Panc1 (cell line): ENCODE measurements around the gene ZRANB3. TPM values are rescaled to one million over a fixed set of nuclear protein-coding genes. Genes with fewer than 3 reads are reported as not detected.
"Not testable (repeated sequence)": the region's sequence is repeated elsewhere in the genome, so short reads cannot be mapped to it uniquely, and the experiment has no call there.

Experiments
- ATAC-seq: fragments of 200-7000 bp; cut with Tn5 transposase; 2 replicates; pipeline ENCODE4 v1.9.1; 2020; ENCODE audit warnings: mild to moderate bottlenecking, moderate library complexity
- BruUV-seq: library from RNA; stranded (reverse); fragments of 400-500 nt; replicated peaks from 2 replicates; lab custom pipeline; 2021; lab: Mats Ljungman, UMichigan
- CTCF ChIA-PET: fragments of 300-600 bp; sonication (Branson Sonifier 250); formaldehyde crosslinking; loops from one replicate; lab custom pipeline; 2022; ENCODE audit warnings: antibody characterized with exemption; lab: Charles Lee
- POLR2A ChIA-PET: fragments of 300-600 bp; sonication (Branson Sonifier 250); formaldehyde crosslinking; loops from one replicate; lab custom pipeline; 2022; ENCODE audit warnings: antibody characterized with exemption; lab: Charles Lee
- DNase-seq: peaks from one replicate; pipeline ENCODE4 v3.0.0-alpha.2; 2010; ENCODE audit warnings: low read depth, low spot score
- H3K27ac ChIP-seq: 2 replicates; pipeline ENCODE4 v1.5.1; 2011; ENCODE audit warnings: mild to moderate bottlenecking, low read length, inconsistent platforms
- H3K27me3 ChIP-seq: fragments of 200-500 bp; sonication (Bioruptor generic); 2 replicates; pipeline ENCODE4 v1.6.0; 2014; ENCODE audit warnings: low read length, inconsistent platforms; ENCODE audit not compliant: control insufficient read depth, insufficient read depth
- H3K36me3 ChIP-seq: fragments of 200-500 bp; sonication (Bioruptor generic); 2 replicates; pipeline ENCODE4 v1.5.1; 2014; ENCODE audit warnings: inconsistent platforms, mild to moderate bottlenecking, low read length, moderate library complexity; ENCODE audit not compliant: control insufficient read depth, insufficient read depth
- H3K4me1 ChIP-seq: 2 replicates; pipeline ENCODE4 v1.5.1; 2011; ENCODE audit warnings: inconsistent platforms, mild to moderate bottlenecking, low read length, moderate library complexity; ENCODE audit not compliant: control insufficient read depth, insufficient read depth
- H3K4me3 ChIP-seq, 2 experiments: 2 replicates each; pipeline ENCODE4 v1.5.1; 2011 to 2012; ENCODE audit warnings: low read depth in 2 of 2, low read length in 2 of 2, mild to moderate bottlenecking in 2 of 2, inconsistent platforms in 1 of 2, moderate library complexity in 1 of 2
- H3K9me3 ChIP-seq: fragments of 200-500 bp; sonication (Bioruptor generic); 2 replicates; pipeline ENCODE4 v1.5.1; 2014; ENCODE audit warnings: low read depth, mild to moderate bottlenecking, inconsistent platforms, low read length, moderate library complexity; ENCODE audit not compliant: control insufficient read depth, insufficient read depth
- POLR2AphosphoS5 ChIP-seq: IDR thresholded peaks from 2 replicates; pipeline ENCODE4 v1.6.1; 2012; ENCODE audit warnings: mild to moderate bottlenecking, low read depth, low read length, moderate library complexity
- SIN3A ChIP-seq: IDR thresholded peaks from 2 replicates; pipeline ENCODE4 v1.6.1; 2012; ENCODE audit warnings: low read depth, mild to moderate bottlenecking, low read length, moderate library complexity, borderline replicate concordance; ENCODE audit not compliant: insufficient read depth
- TCF7L2 ChIP-seq: IDR thresholded peaks from 2 replicates; pipeline ENCODE4 v1.6.1; 2011; ENCODE audit warnings: mild to moderate bottlenecking, low read depth, low read length, inconsistent platforms
- in situ Hi-C: cut with HindIII; loops from 2 replicates; pipeline ENCODE4 v1.10.0; 2016; ENCODE audit warnings: low sequenced_read_pairs, low pct_unique_long_range_greater_than_20kb
- intact Hi-C: fragments of 100-400 bp; cut with micrococcal nuclease; formaldehyde crosslinking; loops from one replicate; pipeline ENCODE4 v1.10.0; 2022; ENCODE audit not compliant: unreplicated experiment
- total RNA-seq: library from RNA; stranded (reverse); gene quantifications from one replicate; pipeline ENCODE4 v1.2.1, GENCODE V29; 2021; ENCODE audit not compliant: unreplicated experiment
- TF ChIP-seq, protein P1 (sequence below), 2 experiments: IDR thresholded peaks; 2 replicates each; pipeline ENCODE4 v1.6.1; 2011 to 2012; ENCODE audit warnings: low read depth in 2 of 2, control low read depth in 1 of 2, low read length in 1 of 2, mild to moderate bottlenecking in 1 of 2, moderate library complexity in 1 of 2; ENCODE audit not compliant: insufficient read depth in 1 of 2
- TF ChIP-seq, protein P2 (sequence below): fragments of 450-650 bp; IDR thresholded peaks from 2 replicates; pipeline ENCODE4 v1.5.1; 2017; ENCODE audit warnings: mild to moderate bottlenecking

Gene ZRANB3
- total RNA-seq, 1 experiment from 2014 or later, result 11.7 TPM

DNA sequence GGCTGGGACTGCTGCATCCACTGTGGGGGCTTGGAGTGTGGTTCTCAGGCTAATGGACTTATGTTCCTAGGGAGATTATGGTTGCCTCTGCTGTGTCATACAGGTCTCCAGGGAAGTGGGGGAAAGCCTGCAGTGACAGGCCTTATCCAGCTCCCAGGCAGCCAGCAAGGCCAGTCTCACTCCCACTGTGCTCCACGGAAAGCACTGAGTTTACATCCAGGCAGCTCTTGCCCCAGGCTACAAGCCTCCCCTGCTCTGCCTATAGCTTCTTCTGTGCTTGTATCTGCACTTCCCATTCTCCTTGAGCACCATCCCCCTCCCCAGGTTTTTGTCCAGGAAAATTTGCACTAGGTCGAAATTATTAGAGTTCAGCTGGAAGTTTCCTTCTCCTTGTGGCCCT lies 231.9 kb downstream of the ZRANB3 start:
- H3K36me3 ChIP-seq, result no peaks in the 10 kb centered on the region
- POLR2A ChIA-PET, result no interaction called here
- H3K27ac ChIP-seq, result no peak overlapping the region
- in situ Hi-C loops (no loop called here), intact Hi-C loops (no loop called here)
- CTCF ChIA-PET, result no interaction called here
- no peaks in the 10 kb centered on the region for H3K27me3 ChIP-seq
- BruUV-seq, result no TSS peak
- no peaks in the 10 kb centered on the region for H3K4me1 ChIP-seq
- DNase-seq, result no peak
- no peak for ATAC-seq
- no peaks in the 10 kb centered on the region for H3K9me3 ChIP-seq
- no peak overlapping the region for H3K4me3 ChIP-seq
- no peak for TF ChIP-seq SIN3A
- TF ChIP-seq TCF7L2, result no peak
- TF ChIP-seq POLR2AphosphoS5, result no peak
- TF ChIP-seq, protein P1, sequence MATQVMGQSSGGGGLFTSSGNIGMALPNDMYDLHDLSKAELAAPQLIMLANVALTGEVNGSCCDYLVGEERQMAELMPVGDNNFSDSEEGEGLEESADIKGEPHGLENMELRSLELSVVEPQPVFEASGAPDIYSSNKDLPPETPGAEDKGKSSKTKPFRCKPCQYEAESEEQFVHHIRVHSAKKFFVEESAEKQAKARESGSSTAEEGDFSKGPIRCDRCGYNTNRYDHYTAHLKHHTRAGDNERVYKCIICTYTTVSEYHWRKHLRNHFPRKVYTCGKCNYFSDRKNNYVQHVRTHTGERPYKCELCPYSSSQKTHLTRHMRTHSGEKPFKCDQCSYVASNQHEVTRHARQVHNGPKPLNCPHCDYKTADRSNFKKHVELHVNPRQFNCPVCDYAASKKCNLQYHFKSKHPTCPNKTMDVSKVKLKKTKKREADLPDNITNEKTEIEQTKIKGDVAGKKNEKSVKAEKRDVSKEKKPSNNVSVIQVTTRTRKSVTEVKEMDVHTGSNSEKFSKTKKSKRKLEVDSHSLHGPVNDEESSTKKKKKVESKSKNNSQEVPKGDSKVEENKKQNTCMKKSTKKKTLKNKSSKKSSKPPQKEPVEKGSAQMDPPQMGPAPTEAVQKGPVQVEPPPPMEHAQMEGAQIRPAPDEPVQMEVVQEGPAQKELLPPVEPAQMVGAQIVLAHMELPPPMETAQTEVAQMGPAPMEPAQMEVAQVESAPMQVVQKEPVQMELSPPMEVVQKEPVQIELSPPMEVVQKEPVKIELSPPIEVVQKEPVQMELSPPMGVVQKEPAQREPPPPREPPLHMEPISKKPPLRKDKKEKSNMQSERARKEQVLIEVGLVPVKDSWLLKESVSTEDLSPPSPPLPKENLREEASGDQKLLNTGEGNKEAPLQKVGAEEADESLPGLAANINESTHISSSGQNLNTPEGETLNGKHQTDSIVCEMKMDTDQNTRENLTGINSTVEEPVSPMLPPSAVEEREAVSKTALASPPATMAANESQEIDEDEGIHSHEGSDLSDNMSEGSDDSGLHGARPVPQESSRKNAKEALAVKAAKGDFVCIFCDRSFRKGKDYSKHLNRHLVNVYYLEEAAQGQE (IDR thresholded peaks at IDR 0.05; ENCODE audit: insufficient read depth in 1 of 2, low read depth in 2 of 2, low read length in 1 of 2), result no peak
- TF ChIP-seq, protein P2, sequence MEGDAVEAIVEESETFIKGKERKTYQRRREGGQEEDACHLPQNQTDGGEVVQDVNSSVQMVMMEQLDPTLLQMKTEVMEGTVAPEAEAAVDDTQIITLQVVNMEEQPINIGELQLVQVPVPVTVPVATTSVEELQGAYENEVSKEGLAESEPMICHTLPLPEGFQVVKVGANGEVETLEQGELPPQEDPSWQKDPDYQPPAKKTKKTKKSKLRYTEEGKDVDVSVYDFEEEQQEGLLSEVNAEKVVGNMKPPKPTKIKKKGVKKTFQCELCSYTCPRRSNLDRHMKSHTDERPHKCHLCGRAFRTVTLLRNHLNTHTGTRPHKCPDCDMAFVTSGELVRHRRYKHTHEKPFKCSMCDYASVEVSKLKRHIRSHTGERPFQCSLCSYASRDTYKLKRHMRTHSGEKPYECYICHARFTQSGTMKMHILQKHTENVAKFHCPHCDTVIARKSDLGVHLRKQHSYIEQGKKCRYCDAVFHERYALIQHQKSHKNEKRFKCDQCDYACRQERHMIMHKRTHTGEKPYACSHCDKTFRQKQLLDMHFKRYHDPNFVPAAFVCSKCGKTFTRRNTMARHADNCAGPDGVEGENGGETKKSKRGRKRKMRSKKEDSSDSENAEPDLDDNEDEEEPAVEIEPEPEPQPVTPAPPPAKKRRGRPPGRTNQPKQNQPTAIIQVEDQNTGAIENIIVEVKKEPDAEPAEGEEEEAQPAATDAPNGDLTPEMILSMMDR, result no peak

DNA sequence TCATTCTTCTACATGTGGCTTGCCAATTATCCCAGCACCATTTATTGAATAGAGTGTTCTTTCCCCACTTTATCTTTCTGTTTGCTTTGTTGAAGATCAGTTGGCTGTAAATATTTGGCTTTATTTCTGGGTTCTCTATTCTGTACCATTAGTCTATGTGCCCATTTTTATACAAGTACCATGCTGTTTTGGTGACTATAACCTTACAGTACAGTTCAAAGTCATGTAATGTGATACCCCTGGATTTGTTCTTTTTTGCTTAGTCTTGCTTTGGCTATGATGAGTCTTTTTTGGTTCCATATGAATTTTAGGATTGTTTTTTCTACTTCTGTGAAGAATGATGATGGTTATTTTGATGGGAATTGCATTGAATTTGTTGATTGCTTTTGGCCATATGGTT lies 243.9 kb downstream of the ZRANB3 start:
- CTCF ChIA-PET, H3K4me3 ChIP-seq, H3K27me3 ChIP-seq, POLR2A ChIA-PET, H3K36me3 ChIP-seq, BruUV-seq, intact Hi-C loops, H3K4me1 ChIP-seq, ATAC-seq, DNase-seq, in situ Hi-C loops, H3K9me3 ChIP-seq, H3K27ac ChIP-seq: not testable (repeated sequence)

DNA sequence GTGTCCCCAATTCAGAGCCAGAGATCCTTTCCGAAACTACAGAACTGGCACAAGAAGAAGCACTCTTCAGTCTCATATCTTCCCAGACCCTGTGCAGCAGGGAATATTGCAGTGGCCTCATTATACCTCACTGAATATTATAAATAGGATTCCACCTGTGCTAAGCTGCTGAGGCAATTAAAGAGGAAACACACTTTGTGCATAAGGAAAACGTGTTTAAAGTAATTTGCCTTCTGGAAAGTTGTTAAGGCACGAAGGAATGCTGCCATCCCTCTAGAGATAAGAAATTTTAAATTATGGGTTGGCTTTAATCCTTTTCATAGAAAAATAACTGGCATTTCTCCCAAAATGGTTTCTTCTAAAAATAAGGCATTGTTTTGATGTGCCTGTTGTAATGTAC lies 245.6 kb downstream of the ZRANB3 start:
- no peak for DNase-seq
- intact Hi-C loops, result no loop called here
- Histone ChIP-seq H3K27me3 (no peaks in the 10 kb centered on the region), H3K9me3 (no peaks in the 10 kb centered on the region), H3K27ac (no peak overlapping the region), H3K4me1 (no peaks in the 10 kb centered on the region), H3K36me3 (no peaks in the 10 kb centered on the region), H3K4me3 (no peak overlapping the region)
- no peak for ATAC-seq
- CTCF ChIA-PET, result no interaction called here
- TF ChIP-seq, protein P2, result no peak
- no peak for TF ChIP-seq SIN3A
- TF ChIP-seq POLR2AphosphoS5, result no peak
- TF ChIP-seq, protein P1 (IDR thresholded peaks at IDR 0.05; ENCODE audit: insufficient read depth in 1 of 2, low read depth in 2 of 2, low read length in 1 of 2), result no peak
- TF ChIP-seq TCF7L2, result no peak
- POLR2A ChIA-PET, result no interaction called here
- BruUV-seq, result no TSS peak
- in situ Hi-C loops, result no loop called here
